T-cell (primary cell): ENCODE results near the gene AKT2. TPM values are rescaled to one million over a fixed set of nuclear protein-coding genes. Genes with fewer than 3 reads are reported as not detected.

ENCODE experiments used
- ATAC-seq, 4 experiments: fragments of 200-7000 bp in 3 of 4; fragments of 150-1000 bp in 1 of 4; cut with Tn5 transposase; replicated peaks in 1 of 4; 1 replicate in 3 of 4; 2 replicates in 1 of 4; pipeline ENCODE4 v1.10.0; 2021; ENCODE audit warnings: moderate library complexity in 3 of 4, mild to moderate bottlenecking in 2 of 4, moderate number of reproducible peaks in 1 of 4
- CTCF ChIA-PET, 2 donors: fragments of 300-600 bp; sonication (Branson Sonifier 250); formaldehyde crosslinking; loops; one replicate each; lab custom pipeline; 2022; ENCODE audit warnings: antibody characterized with exemption in 2 of 2; lab: Charles Lee
- POLR2A ChIA-PET, 2 donors: fragments of 300-600 bp; sonication (Branson Sonifier 250); formaldehyde crosslinking; loops; one replicate each; lab custom pipeline; 2022; ENCODE audit warnings: antibody characterized with exemption in 2 of 2; lab: Charles Lee
- DNase-seq, 35 experiments: peaks; one replicate each; pipeline versions ENCODE4 v3.0.0 to v3.0.0-alpha.2; 2013 to 2023
- H3K27ac ChIP-seq: one replicate; pipeline ENCODE4 v1.5.1; 2013; ENCODE audit warnings: low read length
- H3K27me3 ChIP-seq, 2 experiments: replicated peaks in 1 of 2; 1 replicate in 1 of 2; 2 replicates in 1 of 2; pipeline versions ENCODE4 v1.6.1 to v1.7.0; 2013; ENCODE audit warnings: low read length in 1 of 2, mixed read lengths in 1 of 2; ENCODE audit not compliant: control insufficient read depth in 2 of 2, insufficient read depth in 2 of 2; ENCODE audit errors: extremely low read depth in 1 of 2
- H3K36me3 ChIP-seq, 2 donors: 1 replicate in 1 of 2; 2 replicates in 1 of 2; pipeline versions ENCODE4 v1.6.1 to v1.7.0; 2013; ENCODE audit warnings: low read length in 1 of 2; ENCODE audit not compliant: control insufficient read depth in 2 of 2, insufficient read depth in 1 of 2; ENCODE audit errors: extremely low read depth in 1 of 2
- H3K4me1 ChIP-seq, 2 experiments: 1 replicate in 1 of 2; 2 replicates in 1 of 2; pipeline versions ENCODE4 v1.6.1 to v1.7.0; 2013; ENCODE audit warnings: low read length in 2 of 2, mixed read lengths in 1 of 2; ENCODE audit not compliant: insufficient read depth in 2 of 2, control insufficient read depth in 1 of 2; ENCODE audit errors: extremely low read depth in 1 of 2
- H3K4me3 ChIP-seq, 2 donors: 1 replicate in 1 of 2; 2 replicates in 1 of 2; pipeline versions ENCODE4 v1.5.1 to v1.7.0; 2013; ENCODE audit warnings: mild to moderate bottlenecking in 2 of 2, low read length in 1 of 2, moderate library complexity in 1 of 2; ENCODE audit not compliant: control insufficient read depth in 1 of 2; ENCODE audit errors: extremely low read depth in 1 of 2
- H3K9me3 ChIP-seq: 2 replicates; pipeline ENCODE4 v1.7.0; 2013
- H3K27ac Mint-ChIP-seq, 2 donors: one replicate each; pipeline ENCODE4 v1.8.0; 2020 to 2021; ENCODE audit warnings: mild to moderate bottlenecking in 2 of 2, mixed read lengths in 2 of 2
- H3K27me3 Mint-ChIP-seq, 2 donors: one replicate each; pipeline ENCODE4 v1.8.0; 2021 to 2022; ENCODE audit warnings: mixed read lengths in 2 of 2
- H3K36me3 Mint-ChIP-seq: one replicate; pipeline ENCODE4 v1.8.0; 2021; ENCODE audit warnings: mixed read lengths
- H3K4me1 Mint-ChIP-seq, 3 donors: one replicate each; pipeline ENCODE4 v1.8.0; 2020 to 2022; ENCODE audit warnings: mixed read lengths in 3 of 3, mild to moderate bottlenecking in 1 of 3
- H3K4me3 Mint-ChIP-seq, 3 donors: one replicate each; pipeline ENCODE4 v1.8.0; 2020 to 2022; ENCODE audit warnings: mild to moderate bottlenecking in 3 of 3, mixed read lengths in 3 of 3, moderate library complexity in 3 of 3
- H3K9me3 Mint-ChIP-seq, 3 donors: one replicate each; pipeline ENCODE4 v1.8.0; 2020 to 2022; ENCODE audit warnings: mixed read lengths in 3 of 3
- WGBS: methylation state at CpG from one replicate; pipeline ENCODE4 v1.1.5; 2013; ENCODE audit warnings: missing lambda C conversion rate; ENCODE audit not compliant: insufficient coverage; 5-methylcytosine and 5-hydroxymethylcytosine counted together
- total RNA-seq, 35 experiments: library from RNA in 6 of 35; stranded (reverse) in 6 of 35; fragments of 120-200 nt in 1 of 35; gene quantifications; one replicate each; pipeline versions ENCODE4 v1.2.1 to v1.2.4 and lab custom pipeline; 2013 to 2026

Gene AKT2
- total RNA-seq, 5 donors from 2014 or later (not counting 1 experiment from before 2014, with no cell fraction given), result 169 to 218 (median 172) TPM

DNA sequence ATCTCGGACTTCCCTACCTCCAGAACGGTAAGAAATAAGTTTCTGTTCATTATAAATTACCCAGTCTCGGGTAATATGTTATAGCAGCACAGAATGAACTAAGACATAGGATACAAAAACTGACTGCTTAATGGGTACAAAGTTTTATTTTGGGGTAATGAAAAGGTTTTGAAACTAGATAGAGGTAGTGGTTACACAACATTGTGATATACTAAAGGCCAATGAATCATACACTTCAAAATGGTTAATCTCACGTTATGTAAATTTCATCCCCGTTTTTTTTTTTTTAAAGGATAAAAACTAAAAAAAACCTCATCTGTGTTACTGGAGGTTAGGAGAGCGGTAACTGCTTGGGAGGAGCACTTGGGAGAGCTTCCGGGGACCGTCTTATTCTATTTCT is 23.5 kb downstream of the AKT2 start:
- 100% methylated on average over 3 of the region's 8 CpGs for WGBS
- ATAC-seq, result no peak
- no peaks in the 10 kb centered on the region for H3K4me1 ChIP-seq
- Mint-ChIP-seq H3K27ac (no peak overlapping the region), H3K4me3 (no peak overlapping the region), H3K4me1 (peaks cover 26 to 44% (median 31%) of the 10 kb centered on the region in 3 donors), H3K9me3 (no peaks in the 10 kb centered on the region), H3K36me3 (peaks cover 39% of the 10 kb centered on the region), H3K27me3 (no peaks in the 10 kb centered on the region)
- H3K27ac ChIP-seq, result no peak overlapping the region
- POLR2A ChIA-PET, result no interaction called here
- no peaks in the 10 kb centered on the region for H3K27me3 ChIP-seq
- CTCF ChIA-PET, result interaction anchor here (0.7 kb wide), 2 partner anchors 70 to 1005 kb away, joined by 4 to 5 read pairs; no protein-coding TSS in a partner anchor
- H3K4me3 ChIP-seq, result no peak overlapping the region
- peaks cover 25 to 33% of the 10 kb centered on the region in 2 donors for H3K36me3 ChIP-seq
- DNase-seq, result no peak
- no peaks in the 10 kb centered on the region for H3K9me3 ChIP-seq

DNA sequence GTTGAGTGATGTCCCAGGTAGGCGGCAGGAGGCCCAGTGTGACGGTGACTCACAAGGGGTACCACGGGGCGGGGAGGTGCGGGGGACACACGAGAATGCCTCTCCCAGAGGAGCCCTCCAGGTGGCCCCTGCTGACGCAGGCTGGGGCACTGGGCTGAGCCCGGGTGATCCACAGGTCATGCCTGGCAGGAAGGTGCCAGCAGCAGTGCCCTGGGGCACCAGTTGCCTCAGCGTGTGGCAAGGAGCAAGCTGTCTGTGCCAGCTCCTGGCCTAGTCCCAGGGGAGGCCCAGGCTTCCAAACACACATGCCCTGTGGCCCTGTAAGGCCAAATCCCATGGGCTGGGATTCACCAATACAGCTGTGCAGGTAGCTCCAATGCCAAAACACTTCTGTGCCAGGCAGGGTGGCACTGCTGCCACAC is 28.0 kb downstream of the AKT2 start:
- no peaks in the 10 kb centered on the region for H3K27me3 ChIP-seq
- Mint-ChIP-seq H3K4me1 (peaks cover 28 to 36% (median 28%) of the 10 kb centered on the region in 3 donors), H3K9me3 (no peaks in the 10 kb centered on the region), H3K36me3 (peaks cover 43% of the 10 kb centered on the region), H3K27me3 (no peaks in the 10 kb centered on the region), H3K4me3 (no peak overlapping the region), H3K27ac (no peak overlapping the region)
- H3K36me3 ChIP-seq, result peaks cover 23 to 47% of the 10 kb centered on the region in 2 donors
- no peaks in the 10 kb centered on the region for H3K4me1 ChIP-seq
- CTCF ChIA-PET, result no interaction called here
- 87% methylated on average over 9 of the region's 9 CpGs for WGBS
- H3K4me3 ChIP-seq, result no peak overlapping the region
- POLR2A ChIA-PET, result no interaction called here
- no peak overlapping the region for H3K27ac ChIP-seq
- DNase-seq (no peak), ATAC-seq (no peak)
- no peaks in the 10 kb centered on the region for H3K9me3 ChIP-seq

DNA sequence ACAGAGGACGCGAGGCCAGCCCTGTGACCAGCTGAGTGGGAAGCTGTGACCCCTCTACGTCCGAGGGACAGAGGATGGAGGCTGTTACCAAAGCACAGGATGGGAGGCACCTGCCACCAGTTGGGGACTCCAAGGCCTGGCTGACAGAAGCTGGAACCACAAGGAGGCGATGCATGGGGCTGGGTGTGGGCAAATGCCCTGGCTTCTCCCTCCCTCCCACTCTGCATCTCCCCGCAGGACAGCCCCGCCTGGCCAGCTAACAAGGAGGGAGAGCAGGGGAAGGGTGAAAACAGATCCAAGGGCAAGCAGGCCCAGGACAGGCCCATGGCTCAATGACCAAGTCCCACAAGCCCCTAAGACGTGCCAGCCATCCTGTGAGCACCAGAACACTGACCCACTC is 28.6 kb downstream of the AKT2 start:
- Mint-ChIP-seq H3K27ac (no peak overlapping the region), H3K36me3 (peaks cover 40% of the 10 kb centered on the region), H3K4me3 (no peak overlapping the region), H3K27me3 (no peaks in the 10 kb centered on the region), H3K9me3 (no peaks in the 10 kb centered on the region), H3K4me1 (peaks cover 25 to 34% (median 25%) of the 10 kb centered on the region in 3 donors)
- peaks cover 24 to 47% of the 10 kb centered on the region in 2 donors for H3K36me3 ChIP-seq
- H3K27ac ChIP-seq, result no peak overlapping the region
- ATAC-seq (no peak), DNase-seq (no peak)
- H3K4me3 ChIP-seq, result no peak overlapping the region
- H3K27me3 ChIP-seq, result no peaks in the 10 kb centered on the region
- WGBS, result 97% methylated on average over 4 of the region's 8 CpGs
- no peaks in the 10 kb centered on the region for H3K4me1 ChIP-seq
- CTCF ChIA-PET, result no interaction called here
- POLR2A ChIA-PET, result no interaction called here
- no peaks in the 10 kb centered on the region for H3K9me3 ChIP-seq

DNA sequence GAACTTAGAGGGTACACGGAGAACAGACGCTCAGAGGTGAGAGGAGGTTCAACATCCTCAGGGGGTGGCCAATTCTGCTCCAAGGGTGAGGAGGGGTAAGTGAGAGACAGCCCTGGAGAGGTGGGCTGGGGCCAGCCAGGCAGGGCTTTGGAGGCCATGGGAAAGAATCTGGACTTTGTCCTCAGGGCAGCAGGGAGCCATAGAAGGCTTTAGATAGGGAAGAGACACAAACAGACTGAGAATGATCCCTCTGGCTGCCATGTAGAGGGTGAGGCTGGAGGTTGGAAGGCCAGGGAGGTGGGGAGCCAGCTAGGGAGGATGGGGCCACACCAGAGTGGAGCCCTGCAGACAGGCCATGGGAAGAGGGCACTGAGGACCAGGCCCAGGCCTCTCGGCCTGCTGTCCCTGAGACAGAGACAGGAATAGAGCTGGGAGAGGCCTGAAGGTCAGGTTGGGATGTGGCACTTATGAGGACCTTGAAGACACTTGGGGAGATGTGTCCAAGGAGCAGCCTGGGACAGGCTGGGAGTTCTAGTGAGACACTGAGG is 29.5 kb downstream of the AKT2 start:
- 100% methylated on average over 3 of the region's 3 CpGs for WGBS
- H3K36me3 ChIP-seq, result peaks cover 21 to 49% of the 10 kb centered on the region in 2 donors
- H3K4me1 Mint-ChIP-seq, result peaks cover 21 to 31% (median 23%) of the 10 kb centered on the region in 3 donors

DNA sequence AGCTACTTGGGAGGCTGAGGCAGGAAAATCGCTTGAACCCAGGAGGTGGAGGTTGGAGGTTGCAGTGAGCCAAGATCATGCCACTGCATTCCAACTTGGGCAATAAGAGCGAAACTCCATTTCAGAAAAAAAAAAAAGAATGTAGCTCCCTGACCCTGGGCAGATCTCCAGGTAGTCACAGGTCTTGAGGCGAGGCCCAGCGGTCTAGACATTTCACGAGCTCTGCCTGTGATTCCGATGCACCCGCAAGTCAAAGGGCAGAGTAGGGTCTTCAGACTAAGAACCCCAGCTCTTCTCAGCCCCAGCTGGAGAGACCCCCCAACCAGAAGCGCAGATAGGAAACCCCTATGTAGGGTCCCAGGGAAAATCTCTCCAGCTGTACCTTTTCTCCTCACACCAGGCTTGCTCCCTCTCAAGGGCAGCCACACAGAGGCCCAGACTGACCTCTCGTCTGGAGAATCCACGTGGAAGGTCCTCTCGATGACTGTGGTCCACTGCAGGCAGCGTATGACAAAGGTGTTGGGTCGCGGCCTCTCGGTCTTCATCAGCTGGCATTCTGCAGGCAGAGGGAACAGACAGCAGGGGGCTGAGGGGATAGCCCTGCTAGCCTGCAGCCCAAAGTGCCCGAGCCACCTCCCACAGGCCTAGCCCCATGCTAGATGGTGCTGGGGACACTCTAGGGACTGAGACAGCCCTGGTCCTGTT is 30.3 kb downstream of the AKT2 start:
- H3K4me3 ChIP-seq, result no peak overlapping the region
- no peak overlapping the region for H3K4me3 Mint-ChIP-seq
- POLR2A ChIA-PET, result no interaction called here
- DNase-seq, result no peak
- peaks cover 41% of the 10 kb centered on the region for H3K36me3 Mint-ChIP-seq
- CTCF ChIA-PET, result interaction anchor here in 1 of 2 donors (0.5 kb wide), 1 partner anchor 1124 kb away, joined by 3 read pairs; no protein-coding TSS in a partner anchor
- H3K9me3 ChIP-seq, result no peaks in the 10 kb centered on the region
- H3K27ac Mint-ChIP-seq, result no peak overlapping the region
- H3K36me3 ChIP-seq, result peaks cover 21 to 51% of the 10 kb centered on the region in 2 donors
- H3K27me3 Mint-ChIP-seq, result no peaks in the 10 kb centered on the region
- ATAC-seq, result no peak
- peaks cover 23 to 31% (median 28%) of the 10 kb centered on the region in 3 donors for H3K4me1 Mint-ChIP-seq
- 97% methylated on average over 14 of the region's 16 CpGs for WGBS
- no peaks in the 10 kb centered on the region for H3K9me3 Mint-ChIP-seq
- no peak overlapping the region for H3K27ac ChIP-seq
- peaks cover 0 to 2% of the 10 kb centered on the region in 2 experiments for H3K4me1 ChIP-seq
- no peaks in the 10 kb centered on the region for H3K27me3 ChIP-seq

More for the DNA sequence above, 29.5 kb downstream of the AKT2 start:
- DNase-seq (no peak), ATAC-seq (no peak)
- Histone ChIP-seq H3K27me3 (no peaks in the 10 kb centered on the region), H3K4me1 (no peaks in the 10 kb centered on the region), H3K9me3 (no peaks in the 10 kb centered on the region), H3K27ac (no peak overlapping the region), H3K4me3 (no peak overlapping the region)
- Mint-ChIP-seq H3K9me3 (no peaks in the 10 kb centered on the region), H3K27me3 (no peaks in the 10 kb centered on the region), H3K27ac (no peak overlapping the region), H3K4me3 (no peak overlapping the region), H3K36me3 (peaks cover 40% of the 10 kb centered on the region)
- POLR2A ChIA-PET, result no interaction called here
- CTCF ChIA-PET, result no interaction called here

- H3K4me1 Mint-ChIP-seq, result peaks cover 18 to 25% (median 23%) of the 10 kb centered on the region in 3 donors
- H3K9me3 Mint-ChIP-seq, result no peaks in the 10 kb centered on the region
- H3K27me3 ChIP-seq, result no peaks in the 10 kb centered on the region
- peaks cover 44% of the 10 kb centered on the region for H3K36me3 Mint-ChIP-seq
- H3K36me3 ChIP-seq, result peaks cover 21 to 60% of the 10 kb centered on the region in 2 donors
- ATAC-seq, result no peak
- ChIA-PET POLR2A (no interaction called here), CTCF (no interaction called here)
- H3K4me3 ChIP-seq, result no peak overlapping the region
- no peak for DNase-seq
- no peaks in the 10 kb centered on the region for H3K27me3 Mint-ChIP-seq
- H3K4me3 Mint-ChIP-seq, result no peak overlapping the region
- no peaks in the 10 kb centered on the region for H3K9me3 ChIP-seq
- no peak overlapping the region for H3K27ac Mint-ChIP-seq
- no peak overlapping the region for H3K27ac ChIP-seq
- H3K4me1 ChIP-seq, result peaks cover 0 to 4% of the 10 kb centered on the region in 2 experiments
- WGBS, result 88% methylated on average over 8 of the region's 8 CpGs
Observed at GRCh38 chr19:40253611-40254092, 31.5 kb downstream of the AKT2 start.
